ENCODE measurements around the gene ELMO2. TPM values are rescaled to one million over a fixed set of nuclear protein-coding genes. Genes with fewer than 3 reads are reported as not detected.
A peak's percentile ranks its signal among the peaks of the same experiment; 100 is the strongest.

ELMO2 gene
- total RNA-seq, 1 donor from 2014 or later, result 60.3 TPM

DNA sequence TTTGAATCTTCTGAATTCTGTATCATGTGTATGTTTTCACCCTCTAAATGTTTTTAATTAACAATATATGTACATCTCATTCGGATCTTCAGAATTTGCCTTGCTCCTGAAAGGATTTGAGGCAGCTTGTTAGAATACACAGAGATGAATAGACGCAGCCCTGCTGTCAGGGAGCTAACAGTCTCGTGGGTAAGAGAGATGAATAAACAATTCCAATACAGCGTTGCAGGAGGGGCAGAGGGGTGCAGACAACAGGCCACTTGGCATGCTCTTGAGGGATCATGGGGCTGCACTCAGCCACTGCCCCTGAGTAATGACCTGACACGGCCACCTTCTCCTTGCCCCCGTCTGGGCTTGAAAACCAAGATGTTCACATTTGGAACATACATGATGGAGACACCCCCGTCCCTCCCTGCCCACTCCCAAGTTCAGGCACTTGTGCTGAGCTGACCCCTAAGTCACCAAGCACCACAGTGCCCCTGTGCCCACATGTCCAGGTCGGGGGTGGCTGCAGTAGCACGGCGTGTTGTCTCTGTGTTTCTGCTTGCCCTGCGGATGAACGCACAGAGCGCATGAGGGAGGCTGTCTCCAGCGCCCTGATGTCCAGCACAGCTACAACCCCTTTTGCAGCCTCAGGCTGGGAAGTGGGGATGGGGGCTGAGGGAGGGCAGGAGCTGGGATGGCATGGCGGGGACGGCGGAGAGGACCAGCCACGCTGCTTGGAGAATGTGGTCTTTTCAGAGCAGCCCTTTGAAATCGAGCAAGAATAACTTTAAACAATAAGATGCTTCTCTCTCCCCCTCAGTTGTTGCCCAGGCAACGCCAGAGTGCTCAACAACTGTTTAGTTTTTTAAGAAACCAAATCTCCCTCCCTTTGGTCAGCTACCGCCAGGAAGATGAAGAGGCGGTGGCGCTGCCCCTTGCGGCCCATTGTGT is 65.1 kb downstream of the ELMO2 start:
- H3K4me1 Mint-ChIP-seq (ENCODE audit: low read depth, unreplicated experiment), result peaks cover 39% of the 10 kb centered on the region
- H3K9me3 Mint-ChIP-seq (ENCODE audit: unreplicated experiment), result peaks cover 13% of the 10 kb centered on the region
- TF ChIP-seq, protein P1, sequence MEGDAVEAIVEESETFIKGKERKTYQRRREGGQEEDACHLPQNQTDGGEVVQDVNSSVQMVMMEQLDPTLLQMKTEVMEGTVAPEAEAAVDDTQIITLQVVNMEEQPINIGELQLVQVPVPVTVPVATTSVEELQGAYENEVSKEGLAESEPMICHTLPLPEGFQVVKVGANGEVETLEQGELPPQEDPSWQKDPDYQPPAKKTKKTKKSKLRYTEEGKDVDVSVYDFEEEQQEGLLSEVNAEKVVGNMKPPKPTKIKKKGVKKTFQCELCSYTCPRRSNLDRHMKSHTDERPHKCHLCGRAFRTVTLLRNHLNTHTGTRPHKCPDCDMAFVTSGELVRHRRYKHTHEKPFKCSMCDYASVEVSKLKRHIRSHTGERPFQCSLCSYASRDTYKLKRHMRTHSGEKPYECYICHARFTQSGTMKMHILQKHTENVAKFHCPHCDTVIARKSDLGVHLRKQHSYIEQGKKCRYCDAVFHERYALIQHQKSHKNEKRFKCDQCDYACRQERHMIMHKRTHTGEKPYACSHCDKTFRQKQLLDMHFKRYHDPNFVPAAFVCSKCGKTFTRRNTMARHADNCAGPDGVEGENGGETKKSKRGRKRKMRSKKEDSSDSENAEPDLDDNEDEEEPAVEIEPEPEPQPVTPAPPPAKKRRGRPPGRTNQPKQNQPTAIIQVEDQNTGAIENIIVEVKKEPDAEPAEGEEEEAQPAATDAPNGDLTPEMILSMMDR (IDR thresholded peaks at IDR 0.05; ENCODE audit: partially characterized antibody, unreplicated experiment), result no peak
- H3K27ac Mint-ChIP-seq (ENCODE audit: unreplicated experiment), result peak overlapping the region; percentile 70
- no peak overlapping the region for H3K4me3 Mint-ChIP-seq (ENCODE audit: unreplicated experiment)
- DNase-seq, result no peak
- H3K27me3 Mint-ChIP-seq (ENCODE audit: unreplicated experiment), result peaks cover 8% of the 10 kb centered on the region
- H3K36me3 Mint-ChIP-seq (ENCODE audit: unreplicated experiment), result no peaks in the 10 kb centered on the region

DNA sequence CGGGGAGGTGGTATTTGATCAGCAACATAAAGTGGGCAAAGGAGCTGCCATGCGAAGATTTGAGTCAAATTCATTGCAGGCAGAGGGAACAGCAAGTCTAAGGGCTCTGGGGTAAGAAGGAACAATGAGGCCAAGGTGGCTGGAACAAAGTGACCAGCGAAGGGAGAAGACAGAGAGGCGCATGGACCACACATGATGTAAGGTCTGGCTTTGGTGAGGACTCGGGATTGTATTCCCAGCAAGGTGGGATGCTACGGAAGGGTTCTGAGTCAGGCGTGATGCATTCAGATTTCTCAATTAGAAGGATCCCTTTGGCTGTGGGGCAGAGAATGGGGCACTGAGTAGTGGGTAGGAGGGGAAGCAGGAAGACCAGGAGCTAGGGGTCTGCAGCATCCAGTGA is 67.4 kb downstream of the ELMO2 start:
- H3K36me3 Mint-ChIP-seq (ENCODE audit: unreplicated experiment), result no peaks in the 10 kb centered on the region
- H3K27me3 Mint-ChIP-seq (ENCODE audit: unreplicated experiment), result peaks cover 5% of the 10 kb centered on the region
- peaks cover 41% of the 10 kb centered on the region for H3K4me1 Mint-ChIP-seq (ENCODE audit: low read depth, unreplicated experiment)
- peak overlapping the region; percentile 44 for H3K27ac Mint-ChIP-seq (ENCODE audit: unreplicated experiment)
- H3K9me3 Mint-ChIP-seq (ENCODE audit: unreplicated experiment), result peaks cover 7% of the 10 kb centered on the region
- TF ChIP-seq, protein P1 (IDR thresholded peaks at IDR 0.05; ENCODE audit: partially characterized antibody, unreplicated experiment), result no peak
- DNase-seq, result no peak
- H3K4me3 Mint-ChIP-seq (ENCODE audit: unreplicated experiment), result peak overlapping the region; percentile 6

DNA sequence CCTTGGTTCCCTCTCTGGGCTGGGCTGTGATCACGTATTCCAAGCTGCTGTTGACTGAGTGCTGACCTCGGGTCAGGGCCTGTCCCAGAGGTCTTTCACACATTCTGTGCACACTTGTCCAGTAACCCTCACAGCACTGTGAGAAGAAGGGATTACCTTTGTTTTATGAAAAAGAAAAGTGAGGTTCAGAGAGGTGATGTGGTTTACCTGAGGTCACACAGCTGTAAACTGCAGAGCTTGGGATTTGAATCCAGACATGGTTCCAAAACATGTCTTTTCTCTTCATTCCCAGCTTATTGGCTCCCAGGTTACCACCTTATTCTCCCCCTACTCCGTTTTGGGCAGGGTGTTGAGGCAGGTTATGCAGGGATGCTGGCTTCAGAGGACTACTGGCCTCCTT is 69.7 kb downstream of the ELMO2 start:
- TF ChIP-seq, protein P1 (IDR thresholded peaks at IDR 0.05; ENCODE audit: partially characterized antibody, unreplicated experiment), result no peak
- Mint-ChIP-seq H3K9me3 (ENCODE audit: unreplicated experiment) (peaks cover 5% of the 10 kb centered on the region), H3K27me3 (ENCODE audit: unreplicated experiment) (peaks cover 11% of the 10 kb centered on the region), H3K4me3 (ENCODE audit: unreplicated experiment) (no peak overlapping the region), H3K27ac (ENCODE audit: unreplicated experiment) (no peak overlapping the region), H3K36me3 (ENCODE audit: unreplicated experiment) (no peaks in the 10 kb centered on the region), H3K4me1 (ENCODE audit: low read depth, unreplicated experiment) (peaks cover 43% of the 10 kb centered on the region)
- no peak for DNase-seq

DNA sequence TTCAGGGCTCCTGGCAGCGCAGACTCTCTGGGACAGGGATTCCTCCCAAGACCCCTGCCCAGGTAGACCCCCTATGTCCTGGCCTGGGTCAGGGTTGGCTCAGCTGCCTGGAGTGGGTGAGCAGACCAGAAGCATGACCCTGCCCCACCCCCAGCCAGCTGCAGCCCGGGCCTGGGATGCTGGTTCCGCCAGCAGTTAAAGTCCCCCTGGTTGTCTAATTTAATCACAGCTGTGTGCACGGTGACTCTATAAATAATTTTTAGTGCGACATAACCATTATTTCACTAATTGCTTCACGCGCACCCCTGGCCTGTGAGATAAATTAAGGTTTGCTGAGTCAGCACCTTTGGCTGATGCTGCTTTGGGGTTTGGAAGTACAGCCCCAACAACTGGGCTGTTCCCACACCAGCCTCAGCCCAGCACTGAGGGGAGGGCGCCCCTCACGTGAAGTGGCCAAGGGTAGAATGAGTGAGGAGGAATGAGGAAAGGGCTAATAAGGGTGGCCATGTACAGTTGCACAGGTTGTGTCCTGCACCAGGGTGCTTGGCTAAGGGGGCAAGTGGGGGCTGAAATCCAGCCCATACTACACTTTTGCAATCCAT is 72.0 kb downstream of the ELMO2 start:
- TF ChIP-seq, protein P1 (IDR thresholded peaks at IDR 0.05; ENCODE audit: partially characterized antibody, unreplicated experiment), result no peak
- Mint-ChIP-seq H3K36me3 (ENCODE audit: unreplicated experiment) (no peaks in the 10 kb centered on the region), H3K27me3 (ENCODE audit: unreplicated experiment) (peaks cover 11% of the 10 kb centered on the region), H3K4me3 (ENCODE audit: unreplicated experiment) (peak overlapping the region; percentile 57), H3K4me1 (ENCODE audit: low read depth, unreplicated experiment) (peaks cover 43% of the 10 kb centered on the region), H3K27ac (ENCODE audit: unreplicated experiment) (no peak overlapping the region), H3K9me3 (ENCODE audit: unreplicated experiment) (peaks cover 5% of the 10 kb centered on the region)
- DNase-seq, result no peak

Data from glutamatergic neuron (in vitro differentiated cells).